ENCODE results near the gene EPC2.

The EPC2 gene

GRCh38 chr2:148670773-148671172 lies 26.2 kb downstream of the EPC2 start (continued):
- TF ChIP-seq, protein P1, sequence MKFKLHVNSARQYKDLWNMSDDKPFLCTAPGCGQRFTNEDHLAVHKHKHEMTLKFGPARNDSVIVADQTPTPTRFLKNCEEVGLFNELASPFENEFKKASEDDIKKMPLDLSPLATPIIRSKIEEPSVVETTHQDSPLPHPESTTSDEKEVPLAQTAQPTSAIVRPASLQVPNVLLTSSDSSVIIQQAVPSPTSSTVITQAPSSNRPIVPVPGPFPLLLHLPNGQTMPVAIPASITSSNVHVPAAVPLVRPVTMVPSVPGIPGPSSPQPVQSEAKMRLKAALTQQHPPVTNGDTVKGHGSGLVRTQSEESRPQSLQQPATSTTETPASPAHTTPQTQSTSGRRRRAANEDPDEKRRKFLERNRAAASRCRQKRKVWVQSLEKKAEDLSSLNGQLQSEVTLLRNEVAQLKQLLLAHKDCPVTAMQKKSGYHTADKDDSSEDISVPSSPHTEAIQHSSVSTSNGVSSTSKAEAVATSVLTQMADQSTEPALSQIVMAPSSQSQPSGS (tag by site-specific recombination; IDR thresholded peaks at IDR 0.05; ENCODE audit: low read depth) = no peak
- TF ChIP-seq RBAK (tag by site-specific recombination; IDR thresholded peaks at IDR 0.05) (no peak), ZNF645 (tag by site-specific recombination; IDR thresholded peaks at IDR 0.05) (no peak), ZNF292 (tag by site-specific recombination; IDR thresholded peaks at IDR 0.05; ENCODE audit: borderline replicate concordance, low read depth) (no peak), ZNF777 (tag by site-specific recombination; IDR thresholded peaks at IDR 0.05; ENCODE audit: borderline replicate concordance) (no peak), ZBTB17 (tag by site-specific recombination; IDR thresholded peaks at IDR 0.05) (no peak), ZNF664 (tag by site-specific recombination; IDR thresholded peaks at IDR 0.05) (no peak), ZNF416 (tag by site-specific recombination; IDR thresholded peaks at IDR 0.05) (no peak), ZNF837 (tag by site-specific recombination; IDR thresholded peaks at IDR 0.05) (no peak), ZNF747 (tag by site-specific recombination; IDR thresholded peaks at IDR 0.05) (no peak)

GRCh38 chr2:148674063-148675020 lies 29.8 kb downstream of the EPC2 start:
- POLR2A ChIA-PET = no interaction called here
- TF ChIP-seq ZNF785 (tag by site-specific recombination; IDR thresholded peaks at IDR 0.05) = no peak
- TF ChIP-seq ZNF138 (tag by site-specific recombination; IDR thresholded peaks at IDR 0.05; ENCODE audit: borderline replicate concordance) = no peak
- TF ChIP-seq ZNF366 (tag by site-specific recombination; conservative IDR thresholded peaks at IDR 0.05) = no peak
- no peak for TF ChIP-seq ZSCAN30 (tag by site-specific recombination; IDR thresholded peaks at IDR 0.05)
- TF ChIP-seq, protein P2, sequence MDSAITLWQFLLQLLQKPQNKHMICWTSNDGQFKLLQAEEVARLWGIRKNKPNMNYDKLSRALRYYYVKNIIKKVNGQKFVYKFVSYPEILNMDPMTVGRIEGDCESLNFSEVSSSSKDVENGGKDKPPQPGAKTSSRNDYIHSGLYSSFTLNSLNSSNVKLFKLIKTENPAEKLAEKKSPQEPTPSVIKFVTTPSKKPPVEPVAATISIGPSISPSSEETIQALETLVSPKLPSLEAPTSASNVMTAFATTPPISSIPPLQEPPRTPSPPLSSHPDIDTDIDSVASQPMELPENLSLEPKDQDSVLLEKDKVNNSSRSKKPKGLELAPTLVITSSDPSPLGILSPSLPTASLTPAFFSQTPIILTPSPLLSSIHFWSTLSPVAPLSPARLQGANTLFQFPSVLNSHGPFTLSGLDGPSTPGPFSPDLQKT (IDR thresholded peaks at IDR 0.05; ENCODE audit: borderline replicate concordance, low read depth, low read length) = no peak
- TF ChIP-seq, protein P3, sequence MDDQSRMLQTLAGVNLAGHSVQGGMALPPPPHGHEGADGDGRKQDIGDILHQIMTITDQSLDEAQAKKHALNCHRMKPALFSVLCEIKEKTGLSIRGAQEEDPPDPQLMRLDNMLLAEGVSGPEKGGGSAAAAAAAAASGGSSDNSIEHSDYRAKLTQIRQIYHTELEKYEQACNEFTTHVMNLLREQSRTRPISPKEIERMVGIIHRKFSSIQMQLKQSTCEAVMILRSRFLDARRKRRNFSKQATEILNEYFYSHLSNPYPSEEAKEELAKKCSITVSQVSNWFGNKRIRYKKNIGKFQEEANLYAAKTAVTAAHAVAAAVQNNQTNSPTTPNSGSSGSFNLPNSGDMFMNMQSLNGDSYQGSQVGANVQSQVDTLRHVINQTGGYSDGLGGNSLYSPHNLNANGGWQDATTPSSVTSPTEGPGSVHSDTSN (CRISPR knock-in tag; IDR thresholded peaks at IDR 0.05) = no peak
- no peak for TF ChIP-seq ZNF19 (tag by site-specific recombination; IDR thresholded peaks at IDR 0.05; ENCODE audit: low read depth)
- TF ChIP-seq ZFP37 (tag by site-specific recombination; IDR thresholded peaks at IDR 0.05) = no peak
- no peak for TF ChIP-seq ZNF549 (tag by site-specific recombination; IDR thresholded peaks at IDR 0.05)
- no peak for TF ChIP-seq ZNF37A (tag by site-specific recombination; IDR thresholded peaks at IDR 0.05)
- TF ChIP-seq ZNF394 (tag by site-specific recombination; IDR thresholded peaks at IDR 0.05; ENCODE audit: borderline replicate concordance) = no peak
- no peak for TF ChIP-seq ZNF621 (tag by site-specific recombination; IDR thresholded peaks at IDR 0.05)
- no peak for TF ChIP-seq ZNF221 (tag by site-specific recombination; IDR thresholded peaks at IDR 0.05; ENCODE audit: borderline replicate concordance)
- TF ChIP-seq, protein P4, sequence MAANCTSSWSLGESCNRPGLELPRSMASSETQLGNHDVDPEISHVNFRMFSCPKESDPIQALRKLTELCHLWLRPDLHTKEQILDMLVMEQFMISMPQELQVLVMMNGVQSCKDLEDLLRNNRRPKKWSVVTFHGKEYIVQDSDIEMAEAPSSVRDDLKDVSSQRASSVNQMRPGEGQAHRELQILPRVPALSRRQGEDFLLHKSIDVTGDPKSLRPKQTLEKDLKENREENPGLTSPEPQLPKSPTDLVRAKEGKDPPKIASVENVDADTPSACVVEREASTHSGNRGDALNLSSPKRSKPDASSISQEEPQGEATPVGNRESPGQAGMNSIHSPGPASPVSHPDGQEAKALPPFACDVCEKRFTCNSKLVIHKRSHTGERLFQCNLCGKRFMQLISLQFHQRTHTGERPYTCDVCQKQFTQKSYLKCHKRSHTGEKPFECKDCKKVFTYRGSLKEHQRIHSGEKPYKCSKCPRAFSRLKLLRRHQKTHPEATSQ (tag by site-specific recombination; IDR thresholded peaks at IDR 0.05) = no peak
- no peak for TF ChIP-seq ZNF211 (tag by site-specific recombination; IDR thresholded peaks at IDR 0.05; ENCODE audit: low read depth)
- TF ChIP-seq, protein P5, sequence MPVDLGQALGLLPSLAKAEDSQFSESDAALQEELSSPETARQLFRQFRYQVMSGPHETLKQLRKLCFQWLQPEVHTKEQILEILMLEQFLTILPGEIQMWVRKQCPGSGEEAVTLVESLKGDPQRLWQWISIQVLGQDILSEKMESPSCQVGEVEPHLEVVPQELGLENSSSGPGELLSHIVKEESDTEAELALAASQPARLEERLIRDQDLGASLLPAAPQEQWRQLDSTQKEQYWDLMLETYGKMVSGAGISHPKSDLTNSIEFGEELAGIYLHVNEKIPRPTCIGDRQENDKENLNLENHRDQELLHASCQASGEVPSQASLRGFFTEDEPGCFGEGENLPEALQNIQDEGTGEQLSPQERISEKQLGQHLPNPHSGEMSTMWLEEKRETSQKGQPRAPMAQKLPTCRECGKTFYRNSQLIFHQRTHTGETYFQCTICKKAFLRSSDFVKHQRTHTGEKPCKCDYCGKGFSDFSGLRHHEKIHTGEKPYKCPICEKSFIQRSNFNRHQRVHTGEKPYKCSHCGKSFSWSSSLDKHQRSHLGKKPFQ (tag by site-specific recombination; IDR thresholded peaks at IDR 0.05) = no peak
- TF ChIP-seq GLI2 (tag by site-specific recombination; IDR thresholded peaks at IDR 0.05; ENCODE audit: borderline replicate concordance, low read depth) = no peak

More at GRCh38 chr2:148674063-148675020, 29.8 kb downstream of the EPC2 start:
- Histone ChIP-seq H3K4me3 (ENCODE audit: low read depth, low read length) (no peak overlapping the region), H3K36me3 (ENCODE audit: control insufficient read depth in 2 of 2, insufficient read depth in 1 of 2, low read length in 2 of 2) (no peaks in the 10 kb centered on the region), H3K27ac (ENCODE audit: extremely low read depth, low read depth, low read length) (no peak overlapping the region), H3K4me1 (ENCODE audit: control insufficient read depth, insufficient read depth, low read length) (peaks cover 9% of the 10 kb centered on the region), H3K9me3 (ENCODE audit: control insufficient read depth, insufficient read depth, low read depth, low read length) (no peaks in the 10 kb centered on the region)
- CTCF ChIA-PET = interaction anchor here (0.6 to 2.1 kb wide), 6 partner anchors 9 to 250 kb away, joined by 3 to 11 read pairs (median 4); no protein-coding TSS in a partner anchor

All from HEK293 (cell line).